IMR-90 (cell line): Measurements from ENCODE around the gene RNF175. TPM values are rescaled to one million over a fixed set of nuclear protein-coding genes. Genes with fewer than 3 reads are reported as not detected.

Experiments used
- ATAC-seq: fragments of 200-7000 bp; cut with Tn5 transposase; 2 replicates; pipeline ENCODE4 v1.9.1; 2020; ENCODE audit warnings: low read depth, mild to moderate bottlenecking, moderate library complexity
- BruUV-seq: library from RNA; stranded (reverse); fragments of 400-500 nt; replicated peaks from 2 replicates; lab custom pipeline; 2021; lab: Mats Ljungman, UMichigan
- CTCF ChIA-PET: fragments of 300-600 bp; formaldehyde crosslinking; extraction: SDS; loops from one replicate; lab custom pipeline; 2021; ENCODE audit warnings: antibody characterized with exemption; lab: Yijun Ruan, JAX
- POLR2A ChIA-PET: fragments of 300-600 bp; sonication (Branson Sonifier 250); formaldehyde crosslinking; loops from one replicate; lab custom pipeline; 2022; ENCODE audit warnings: antibody characterized with exemption; ENCODE audit not compliant: unreplicated experiment; lab: Charles Lee
- DNase-seq: peaks from one replicate; pipeline ENCODE4 v3.0.0; 2013
- H2AFZ ChIP-seq: replicated peaks from 2 replicates; pipeline ENCODE3; 2013; ENCODE audit warnings: low read length, mild to moderate bottlenecking; ENCODE audit not compliant: poor library complexity
- H2AK5ac ChIP-seq: 2 replicates; pipeline ENCODE4 v1.6.1; 2013; ENCODE audit warnings: low read depth, low read length, inconsistent platforms
- H2AK9ac ChIP-seq: replicated peaks from 2 replicates; pipeline ENCODE3; 2013; ENCODE audit warnings: mild to moderate bottlenecking, low read depth, low read length, moderate library complexity; ENCODE audit not compliant: poor library complexity
- H2BK120ac ChIP-seq: 2 replicates; pipeline ENCODE4 v1.6.1; 2013; ENCODE audit warnings: low read depth, low read length, inconsistent platforms
- H2BK15ac ChIP-seq: 3 replicates; pipeline ENCODE4 v1.6.1; 2013; ENCODE audit warnings: low read depth, low read length, inconsistent platforms
- H2BK20ac ChIP-seq: 2 replicates; pipeline ENCODE4 v1.6.1; 2013; ENCODE audit warnings: low read depth, mild to moderate bottlenecking, inconsistent platforms, low read length, moderate library complexity
- H2BK5ac ChIP-seq: 2 replicates; pipeline ENCODE4 v1.6.1; 2013; ENCODE audit warnings: mild to moderate bottlenecking, low read depth, low read length, inconsistent platforms; ENCODE audit not compliant: poor library complexity, severe bottlenecking
- H3K14ac ChIP-seq: replicated peaks from 2 replicates; pipeline ENCODE4 v1.6.1; 2013; ENCODE audit warnings: low read depth, low read length, inconsistent platforms
- H3K18ac ChIP-seq: 2 replicates; pipeline ENCODE4 v1.6.1; 2013; ENCODE audit warnings: low read depth, low read length, control low read depth
- H3K23ac ChIP-seq: 2 replicates; pipeline ENCODE4 v1.6.1; 2013; ENCODE audit warnings: low read depth, low read length, inconsistent platforms
- H3K27ac ChIP-seq: 2 replicates; pipeline ENCODE4 v1.5.1; 2013; ENCODE audit warnings: mild to moderate bottlenecking, control low read depth, low read length; ENCODE audit not compliant: insufficient read depth
- H3K27me3 ChIP-seq: 2 replicates; pipeline ENCODE4 v1.6.1; 2013; ENCODE audit warnings: low read length; ENCODE audit not compliant: control insufficient read depth, insufficient read depth
- H3K36me3 ChIP-seq: 2 replicates; pipeline ENCODE4 v1.6.1; 2013; ENCODE audit warnings: low read length, mixed read lengths; ENCODE audit not compliant: control insufficient read depth, insufficient read depth
- H3K4ac ChIP-seq: 2 replicates; pipeline ENCODE4 v1.6.1; 2013; ENCODE audit warnings: low read depth, low read length, inconsistent platforms
- H3K4me1 ChIP-seq: 2 replicates; pipeline ENCODE4 v1.6.1; 2013; ENCODE audit warnings: low read length, mixed read lengths; ENCODE audit not compliant: control insufficient read depth, insufficient read depth
- H3K4me2 ChIP-seq: 2 replicates; pipeline ENCODE4 v1.6.1; 2013; ENCODE audit warnings: low read depth, mild to moderate bottlenecking, control low read depth, low read length, moderate library complexity
- H3K4me3 ChIP-seq: 2 replicates; pipeline ENCODE4 v1.5.1; 2013; ENCODE audit warnings: low read depth, mild to moderate bottlenecking, control low read depth, low read length, moderate library complexity; ENCODE audit not compliant: insufficient read depth
- H3K56ac ChIP-seq: 2 replicates; pipeline ENCODE4 v1.6.1; 2013; ENCODE audit warnings: low read length, inconsistent platforms; ENCODE audit not compliant: insufficient read depth; ENCODE audit errors: extremely low read depth
- H3K79me1 ChIP-seq, 2 experiments: 2 replicates each; pipeline ENCODE4 v1.6.1; 2013; ENCODE audit warnings: low read length in 2 of 2, inconsistent platforms in 1 of 2, low read depth in 1 of 2
- H3K9ac ChIP-seq: 2 replicates; pipeline ENCODE4 v1.6.1; 2013; ENCODE audit warnings: low read depth, low read length, control low read depth
- H3K9me1 ChIP-seq: 2 replicates; pipeline ENCODE4 v1.6.1; 2013; ENCODE audit warnings: low read length, inconsistent platforms; ENCODE audit not compliant: insufficient read depth
- H3K9me3 ChIP-seq: 2 replicates; pipeline ENCODE4 v1.6.1; 2013; ENCODE audit warnings: low read length; ENCODE audit not compliant: control insufficient read depth, insufficient read depth
- H4K20me1 ChIP-seq: 2 replicates; pipeline ENCODE4 v1.6.1; 2013; ENCODE audit warnings: low read length, inconsistent platforms; ENCODE audit not compliant: insufficient read depth
- H4K5ac ChIP-seq: 2 replicates; pipeline ENCODE4 v1.6.1; 2013; ENCODE audit warnings: mild to moderate bottlenecking, low read depth, low read length, control low read depth
- H4K8ac ChIP-seq, 2 experiments: 2 replicates each; pipeline ENCODE4 v1.6.1; 2013; ENCODE audit warnings: low read depth in 2 of 2, low read length in 2 of 2, control low read depth in 1 of 2, inconsistent platforms in 1 of 2
- H4K91ac ChIP-seq: 2 replicates; pipeline ENCODE4 v1.6.1; 2013; ENCODE audit warnings: low read depth, low read length, inconsistent platforms; ENCODE audit not compliant: insufficient read depth
- BHLHE40 ChIP-seq: fragments of 150-350 bp; IDR thresholded peaks from 2 replicates; pipeline ENCODE4 v1.6.1; 2016; ENCODE audit warnings: mild to moderate bottlenecking, low read depth, low read length
- CEBPB ChIP-seq: IDR thresholded peaks from 2 replicates; pipeline ENCODE4 v1.6.1; 2012; ENCODE audit warnings: low read depth, low read length, improper control_type of control experiment
- CHD1 ChIP-seq: IDR thresholded peaks from 2 replicates; pipeline ENCODE4 v1.6.1; 2012; ENCODE audit warnings: low read depth, low read length, improper control_type of control experiment
- CTCF ChIP-seq: conservative IDR thresholded peaks from 2 replicates; pipeline ENCODE4 v1.5.1; 2012; ENCODE audit warnings: mild to moderate bottlenecking, low read depth, low read length, improper control_type of control experiment
- ELK1 ChIP-seq: fragments of 150-350 bp; IDR thresholded peaks from 2 replicates; pipeline ENCODE4 v1.6.1; 2016; ENCODE audit warnings: low read depth, mild to moderate bottlenecking, low read length, moderate library complexity, borderline replicate concordance
- FOS ChIP-seq: fragments of 150-350 bp; IDR thresholded peaks from 2 replicates; pipeline ENCODE4 v1.6.1; 2016; ENCODE audit warnings: low read depth, low read length
- MAFK ChIP-seq: IDR thresholded peaks from 2 replicates; pipeline ENCODE4 v1.6.1; 2012; ENCODE audit warnings: low read depth, low read length, improper control_type of control experiment
- MAZ ChIP-seq: IDR thresholded peaks from 2 replicates; pipeline ENCODE4 v1.6.1; 2012; ENCODE audit warnings: low read depth, mild to moderate bottlenecking, low read length, improper control_type of control experiment, moderate library complexity, borderline replicate concordance
- MXI1 ChIP-seq: IDR thresholded peaks from 2 replicates; pipeline ENCODE4 v1.6.1; 2012; ENCODE audit warnings: low read depth, mild to moderate bottlenecking, low read length, moderate library complexity, borderline replicate concordance
- NFE2L2 ChIP-seq: fragments of 150-350 bp; IDR thresholded peaks from 2 replicates; pipeline ENCODE4 v1.6.1; 2016; ENCODE audit warnings: low read depth, mild to moderate bottlenecking, low read length
- POLR2A ChIP-seq: IDR thresholded peaks from 2 replicates; pipeline ENCODE4 v1.6.1; 2012; ENCODE audit warnings: mild to moderate bottlenecking, low read depth, low read length
- RAD21 ChIP-seq: IDR thresholded peaks from 2 replicates; pipeline ENCODE4 v1.6.1; 2012; ENCODE audit warnings: low read length, improper control_type of control experiment
- RCOR1 ChIP-seq: IDR thresholded peaks from 2 replicates; pipeline ENCODE4 v1.6.1; 2012; ENCODE audit warnings: mild to moderate bottlenecking, low read length, improper control_type of control experiment; ENCODE audit not compliant: insufficient replicate concordance
- RFX5 ChIP-seq: IDR thresholded peaks from 2 replicates; pipeline ENCODE4 v1.8.0; 2012; ENCODE audit warnings: low read depth, mild to moderate bottlenecking, low read length, moderate library complexity
- SMC3 ChIP-seq: fragments of 150-350 bp; IDR thresholded peaks from 2 replicates; pipeline ENCODE4 v1.6.1; 2016; ENCODE audit warnings: low read depth, mild to moderate bottlenecking, antibody characterized with exemption, low read length, moderate library complexity
- USF2 ChIP-seq: fragments of 150-350 bp; IDR thresholded peaks from 2 replicates; pipeline ENCODE4 v1.6.1; 2017; ENCODE audit warnings: mild to moderate bottlenecking, antibody characterized with exemption, low read length, low read depth
- WGBS, 2 experiments: methylation state at CpG; one replicate each; pipeline versions ENCODE4 v1.1.5 to v1.1.7; 2013; ENCODE audit warnings: missing lambda C conversion rate in 2 of 2; ENCODE audit not compliant: insufficient read length in 1 of 2; ENCODE audit errors: extremely low coverage in 2 of 2; 5-methylcytosine and 5-hydroxymethylcytosine counted together
- dilution Hi-C: fragments of 300-500 bp; cut with HindIII; formaldehyde crosslinking; loops from one replicate; pipeline ENCODE4 v1.14.3; 2018; ENCODE audit warnings: low sequenced_read_pairs; ENCODE audit not compliant: unreplicated experiment
- in situ Hi-C: fragments of 300-500 bp; cut with MboI; formaldehyde crosslinking; loops from 3 replicates; pipeline ENCODE4 v1.14.3; 2019; ENCODE audit warnings: low sequenced_read_pairs, inconsistent platforms, mixed read lengths
- intact Hi-C: fragments of 100-400 bp; cut with micrococcal nuclease; formaldehyde crosslinking; loops from 2 replicates; pipeline ENCODE4 v1.10.0; 2022
- polyA plus RNA-seq, 3 experiments: library from polyadenylated mRNA; depleted of rRNA; stranded (reverse); fragments of >200 nt; gene quantifications; 2 replicates each; pipeline ENCODE4 v1.2.3, GENCODE V29; 2012; ENCODE audit warnings: low replicate concordance in 1 of 3
- total RNA-seq: library from RNA; depleted of rRNA; stranded (reverse); fragments of >200 nt; gene quantifications from 2 replicates; pipeline ENCODE4 v1.2.3, GENCODE V29; 2012

RNF175 gene
- total and polyA plus RNA-seq, 2 of the 4 experiments (the other 2 are of a cell fraction) = not detected

GRCh38 chr4:153787575-153787974, 27.8 kb upstream of the RNF175 start:
- ChIA-PET POLR2A (no interaction called here), CTCF (no interaction called here)
- no peak overlapping the region for H3K4me2 ChIP-seq
- H2BK120ac ChIP-seq = no peak overlapping the region
- H4K91ac ChIP-seq = no peak overlapping the region
- no peaks in the 10 kb centered on the region for H3K9me1 ChIP-seq
- H2BK5ac ChIP-seq = no peak overlapping the region
- no peaks in the 10 kb centered on the region; the same call in 1 of the 2 replicates for H3K4me1 ChIP-seq
- no peak overlapping the region for H2AFZ ChIP-seq
- no peak for TF ChIP-seq BHLHE40
- TF ChIP-seq RAD21 = no peak
- TF ChIP-seq MAFK = no peak
- no peak for TF ChIP-seq RCOR1
- TF ChIP-seq NFE2L2 = no peak
- no peak for TF ChIP-seq SMC3
- TF ChIP-seq USF2 = no peak
- TF ChIP-seq POLR2A = no peak
- TF ChIP-seq ELK1 = no peak
- TF ChIP-seq MXI1 = no peak
- no peak for TF ChIP-seq FOS
- no peak for TF ChIP-seq CTCF
- no peak for TF ChIP-seq RFX5
- no peak for TF ChIP-seq CHD1
- no peak for TF ChIP-seq MAZ
- no peak for TF ChIP-seq CEBPB
- in situ Hi-C loops (no loop called here), dilution Hi-C loops (no loop called here), intact Hi-C loops (loop anchor here (10.0 kb wide), 1 partner anchor 717 kb away; no protein-coding TSS in a partner anchor)
- H3K4me3 ChIP-seq = no peak overlapping the region
- H3K9ac ChIP-seq = no peak overlapping the region
- no peak overlapping the region for H2BK15ac ChIP-seq
- no peak overlapping the region for H3K18ac ChIP-seq
- no peak overlapping the region for H3K27ac ChIP-seq
- H2AK9ac ChIP-seq = no peak overlapping the region
- no peak for DNase-seq
- WGBS, 2 experiments = no CpG with 5 or more reads among the region's 5 CpGs
- H2BK20ac ChIP-seq = no peak overlapping the region
- no peaks in the 10 kb centered on the region for H3K36me3 ChIP-seq
- no peak overlapping the region for H2AK5ac ChIP-seq
- no peaks in the 10 kb centered on the region for H3K9me3 ChIP-seq
- no peaks in the 10 kb centered on the region for H4K20me1 ChIP-seq
- no peak overlapping the region for H3K14ac ChIP-seq
- H3K56ac ChIP-seq = no peak overlapping the region
- H4K8ac ChIP-seq = no peak overlapping the region
- peaks cover 57% of the 10 kb centered on the region for H3K27me3 ChIP-seq
- BruUV-seq = no TSS peak
- H3K79me1 ChIP-seq = no peaks in the 10 kb centered on the region
- H3K23ac ChIP-seq = no peak overlapping the region
- H4K5ac ChIP-seq = no peak overlapping the region
- H3K4ac ChIP-seq = no peak overlapping the region
- no peak for ATAC-seq
